NT2/D1 (cell line): Measurements from ENCODE around the gene ENTREP3.

Experiments
- YY1 ChIP-seq: IDR thresholded peaks from 2 replicates; pipeline ENCODE4 v1.6.1; 2011; ENCODE audit not compliant: insufficient read length, insufficient read depth
- ZNF274 ChIP-seq: IDR thresholded peaks from 2 replicates; pipeline ENCODE4 v1.6.1; 2011; ENCODE audit warnings: mild to moderate bottlenecking, low read depth, low read length

- TF ChIP-seq YY1 (no peak), ZNF274 (no peak)
Measured at GRCh38 chr1:155256058-155256852, 972 bp upstream of the ENTREP3 start.
